Measurements from ENCODE around the gene CERS6.

The CERS6 gene

DNA sequence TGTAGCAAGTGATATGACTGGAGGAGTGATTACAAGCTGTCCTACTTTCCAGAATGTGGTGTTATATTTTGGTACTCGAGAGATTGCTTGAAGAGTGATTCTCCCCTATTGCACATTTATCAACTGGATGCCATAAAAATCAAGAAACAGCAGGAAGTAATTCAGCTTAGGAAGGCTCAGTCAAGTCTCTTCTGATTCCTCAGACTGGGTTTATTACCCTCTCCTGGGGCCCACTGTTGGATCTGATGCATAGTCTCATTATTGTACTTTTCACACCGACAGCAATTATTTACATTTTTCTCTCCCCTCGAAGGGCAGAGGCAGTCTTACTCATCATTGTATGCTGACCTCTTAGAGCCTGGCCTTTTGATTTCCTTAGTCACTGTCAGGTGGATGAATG lies 355.6 kb downstream of the CERS6 start:
- TF ChIP-seq, protein P1, sequence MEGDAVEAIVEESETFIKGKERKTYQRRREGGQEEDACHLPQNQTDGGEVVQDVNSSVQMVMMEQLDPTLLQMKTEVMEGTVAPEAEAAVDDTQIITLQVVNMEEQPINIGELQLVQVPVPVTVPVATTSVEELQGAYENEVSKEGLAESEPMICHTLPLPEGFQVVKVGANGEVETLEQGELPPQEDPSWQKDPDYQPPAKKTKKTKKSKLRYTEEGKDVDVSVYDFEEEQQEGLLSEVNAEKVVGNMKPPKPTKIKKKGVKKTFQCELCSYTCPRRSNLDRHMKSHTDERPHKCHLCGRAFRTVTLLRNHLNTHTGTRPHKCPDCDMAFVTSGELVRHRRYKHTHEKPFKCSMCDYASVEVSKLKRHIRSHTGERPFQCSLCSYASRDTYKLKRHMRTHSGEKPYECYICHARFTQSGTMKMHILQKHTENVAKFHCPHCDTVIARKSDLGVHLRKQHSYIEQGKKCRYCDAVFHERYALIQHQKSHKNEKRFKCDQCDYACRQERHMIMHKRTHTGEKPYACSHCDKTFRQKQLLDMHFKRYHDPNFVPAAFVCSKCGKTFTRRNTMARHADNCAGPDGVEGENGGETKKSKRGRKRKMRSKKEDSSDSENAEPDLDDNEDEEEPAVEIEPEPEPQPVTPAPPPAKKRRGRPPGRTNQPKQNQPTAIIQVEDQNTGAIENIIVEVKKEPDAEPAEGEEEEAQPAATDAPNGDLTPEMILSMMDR (IDR thresholded peaks at IDR 0.05; ENCODE audit: low read depth, low read length), result no peak
- in situ Hi-C loops (cut with HindIII; ENCODE audit: low sequenced_read_pairs), result no loop called here
- no peak overlapping the region for H3K4me3 ChIP-seq (ENCODE audit: low read depth, low read length)
- DNase-seq (ENCODE audit: low read depth, low spot score), result no peak

DNA sequence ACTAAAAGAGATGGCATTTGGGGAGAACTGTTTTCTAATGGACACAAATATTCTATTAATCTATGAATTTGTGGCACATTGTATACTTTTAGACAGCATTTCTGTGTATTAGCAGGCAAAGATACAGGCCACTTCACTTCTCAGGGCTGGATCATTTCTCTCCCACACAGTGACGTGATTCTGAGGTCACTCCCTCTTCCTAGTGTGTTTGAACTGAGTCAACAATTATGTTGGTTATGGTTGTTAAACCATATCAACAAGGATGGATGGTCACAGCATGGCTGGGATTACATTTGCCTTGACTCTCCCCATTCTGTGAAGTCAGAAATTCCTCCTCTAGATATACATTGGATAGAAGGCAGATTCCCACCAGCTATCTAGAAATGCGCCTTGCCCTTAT lies 358.0 kb downstream of the CERS6 start:
- no peak overlapping the region for H3K4me3 ChIP-seq (ENCODE audit: low read depth, low read length)
- peak; percentile 78 for DNase-seq (ENCODE audit: low read depth, low spot score)
- in situ Hi-C loops (cut with HindIII; ENCODE audit: low sequenced_read_pairs), result no loop called here
- TF ChIP-seq, protein P1 (IDR thresholded peaks at IDR 0.05; ENCODE audit: low read depth, low read length), result no peak

DNA sequence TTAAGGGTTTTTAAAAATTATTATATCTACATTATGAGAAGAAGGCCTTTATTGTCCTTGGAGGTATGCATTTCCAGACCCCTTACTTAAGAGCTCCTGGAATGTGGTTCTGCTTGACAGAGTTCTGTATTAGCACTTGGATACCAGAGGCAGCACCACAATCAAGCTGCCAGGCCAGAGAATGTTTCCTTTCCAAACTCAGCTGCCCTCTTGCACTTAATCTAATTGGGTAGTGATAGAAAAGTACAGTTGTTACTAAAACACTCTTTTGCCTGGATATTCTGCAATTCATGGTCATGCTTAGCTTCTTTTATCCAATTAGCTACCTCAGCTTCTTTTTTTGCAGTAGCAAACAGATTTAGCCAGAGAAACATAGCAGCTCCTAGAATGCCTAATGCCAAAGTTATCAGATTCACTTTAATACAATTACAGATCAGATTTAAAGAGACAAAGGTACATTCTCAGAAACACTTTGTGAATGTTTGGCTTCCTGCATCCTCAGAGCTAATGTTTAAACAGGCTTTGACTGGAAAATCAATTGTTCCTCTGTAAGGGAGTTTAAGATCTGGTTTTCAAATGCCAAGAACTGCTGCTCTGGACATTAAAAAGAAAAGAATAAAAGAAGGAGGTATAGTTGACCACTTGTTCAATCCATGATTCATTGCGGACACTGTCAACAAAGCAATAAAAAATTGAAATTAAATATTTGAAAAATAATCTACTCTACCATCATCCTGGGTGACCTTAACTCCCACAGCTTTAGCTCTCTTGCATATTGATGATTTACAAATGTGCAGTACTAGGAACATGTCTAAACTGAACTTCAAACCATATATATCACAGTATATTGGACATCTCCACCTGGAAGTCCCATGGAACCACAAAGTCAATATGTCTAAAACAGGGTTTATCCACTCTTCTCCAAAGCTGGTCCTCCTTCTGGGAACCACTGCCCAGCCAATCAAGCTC lies 359.2 kb downstream of the CERS6 start:
- TF ChIP-seq, protein P1 (IDR thresholded peaks at IDR 0.05; ENCODE audit: low read depth, low read length), result no peak
- DNase-seq (ENCODE audit: low read depth, low spot score), result no peak
- in situ Hi-C loops (cut with HindIII; ENCODE audit: low sequenced_read_pairs), result no loop called here
- H3K4me3 ChIP-seq (ENCODE audit: low read depth, low read length), result no peak overlapping the region

DNA sequence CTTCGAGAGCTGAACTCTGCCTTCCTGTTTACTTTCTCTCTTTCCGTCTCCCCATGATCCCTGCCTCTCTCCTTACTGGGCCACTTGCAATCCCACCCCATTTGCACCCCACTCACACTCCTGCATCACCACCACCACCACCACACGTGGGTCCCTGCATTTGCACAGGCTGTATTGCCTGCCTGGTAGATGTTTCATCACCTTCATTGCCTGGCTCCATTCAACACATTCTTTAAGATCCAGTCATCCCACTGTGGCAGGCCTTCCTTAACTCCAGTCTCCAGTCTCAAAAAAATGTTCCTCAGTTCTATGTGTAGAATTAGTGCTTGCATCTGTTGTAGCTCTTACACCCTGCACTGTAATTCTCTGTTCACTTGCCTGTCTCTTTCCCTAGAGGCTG lies 360.3 kb downstream of the CERS6 start:
- H3K4me3 ChIP-seq (ENCODE audit: low read depth, low read length), result no peak overlapping the region
- in situ Hi-C loops (cut with HindIII; ENCODE audit: low sequenced_read_pairs), result no loop called here
- peak; percentile 85 for DNase-seq (ENCODE audit: low read depth, low spot score)
- TF ChIP-seq, protein P1 (IDR thresholded peaks at IDR 0.05; ENCODE audit: low read depth, low read length), result no peak

DNA sequence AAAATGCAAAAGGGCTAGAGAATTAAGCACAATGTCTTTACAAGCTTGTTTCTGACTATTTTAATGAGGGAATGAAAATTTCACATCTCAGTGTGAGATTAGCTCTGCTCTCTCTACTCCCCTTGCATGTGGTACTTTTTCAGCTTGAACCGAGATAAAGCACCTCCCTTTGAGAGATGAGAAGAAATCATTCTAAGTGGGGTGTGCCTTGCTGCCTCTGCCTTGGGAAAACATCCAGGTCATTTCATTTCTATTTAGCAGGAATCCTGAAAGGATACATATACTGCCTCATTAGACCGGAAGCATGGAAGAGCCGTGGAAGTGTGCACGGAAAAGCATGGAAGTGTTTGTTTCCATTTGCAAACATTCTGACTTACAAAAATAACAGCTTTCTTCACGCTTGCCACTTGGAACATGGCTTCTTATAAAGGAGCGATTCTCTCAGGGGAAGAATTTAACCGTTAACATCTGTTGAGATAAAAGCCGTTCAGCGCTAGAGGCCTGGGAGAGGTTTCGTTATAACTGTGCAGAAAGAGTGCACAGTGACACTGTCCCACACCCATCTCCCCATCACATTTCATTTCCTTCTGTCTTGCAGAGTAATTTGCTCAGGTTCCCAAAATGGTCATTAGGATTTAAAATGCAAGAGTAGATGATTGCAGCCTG lies 363.1 kb downstream of the CERS6 start:
- in situ Hi-C loops (cut with HindIII; ENCODE audit: low sequenced_read_pairs), result no loop called here
- H3K4me3 ChIP-seq (ENCODE audit: low read depth, low read length), result no peak overlapping the region
- DNase-seq (ENCODE audit: low read depth, low spot score), result no peak
- TF ChIP-seq, protein P1 (IDR thresholded peaks at IDR 0.05; ENCODE audit: low read depth, low read length), result no peak

DNA sequence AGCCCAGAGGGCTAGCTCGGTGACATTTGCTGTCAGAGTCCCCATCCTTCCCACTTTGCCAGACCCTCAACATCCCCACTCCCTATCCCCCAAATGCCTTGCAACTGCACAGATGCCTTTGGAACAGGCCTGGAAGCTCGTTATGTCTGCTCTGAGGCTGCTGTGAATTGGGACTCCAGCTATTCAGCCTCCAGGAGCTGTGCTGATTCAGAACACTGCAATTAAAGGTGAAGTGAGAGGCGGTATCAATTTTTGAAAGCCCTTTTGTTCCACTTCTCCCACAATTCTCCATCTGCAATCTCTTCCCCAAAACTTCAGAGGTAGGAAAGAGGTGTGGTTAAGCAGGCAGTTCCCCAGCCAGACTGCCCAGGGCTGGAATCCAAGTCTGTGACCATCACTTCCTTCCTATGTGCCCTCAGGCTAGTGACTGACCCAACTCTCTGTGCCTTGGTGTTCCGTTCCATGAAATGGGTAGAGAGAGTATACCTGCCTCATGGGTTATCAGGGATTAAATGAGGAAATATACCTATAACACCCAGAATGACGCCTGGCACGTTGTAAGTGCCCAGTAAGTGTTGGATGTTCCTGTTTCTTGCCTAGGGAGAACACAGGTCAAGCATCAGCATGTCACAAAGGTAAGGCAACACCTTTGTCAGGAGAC lies 363.9 kb downstream of the CERS6 start:
- H3K4me3 ChIP-seq (ENCODE audit: low read depth, low read length), result no peak overlapping the region
- no peak for DNase-seq (ENCODE audit: low read depth, low spot score)
- TF ChIP-seq, protein P1 (IDR thresholded peaks at IDR 0.05; ENCODE audit: low read depth, low read length), result no peak
- in situ Hi-C loops (cut with HindIII; ENCODE audit: low sequenced_read_pairs), result no loop called here
